Natural killer cell (primary cell): ENCODE data around the gene DCLRE1A. TPM values are rescaled to one million over a fixed set of nuclear protein-coding genes. Genes with fewer than 3 reads are reported as not detected.

ENCODE experiments used
- ATAC-seq, 3 donors: fragments of 150-1000 bp in 2 of 3; fragments of 200-7000 bp in 1 of 3; cut with Tn5 transposase; 1 replicate in 1 of 3; 2 replicates in 2 of 3; pipeline ENCODE4 v1.10.0; 2021; ENCODE audit warnings: mild to moderate bottlenecking in 2 of 3, moderate library complexity in 2 of 3
- DNase-seq, 2 donors: peaks; one replicate each; pipeline versions ENCODE4 v3.0.0 to v3.0.0-alpha.2; 2013 to 2021; ENCODE audit warnings: mixed read lengths in 1 of 2
- H3K27ac ChIP-seq: one replicate; pipeline ENCODE4 v1.5.1; 2013; ENCODE audit warnings: mild to moderate bottlenecking, low read length
- H3K27me3 ChIP-seq: one replicate; pipeline ENCODE4 v1.6.1; 2013; ENCODE audit warnings: low read length; ENCODE audit not compliant: control insufficient read depth, insufficient read depth
- H3K36me3 ChIP-seq: one replicate; pipeline ENCODE4 v1.6.1; 2013; ENCODE audit warnings: low read length; ENCODE audit not compliant: control insufficient read depth, insufficient read depth
- H3K4me1 ChIP-seq: one replicate; pipeline ENCODE4 v1.6.1; 2013; ENCODE audit warnings: low read length; ENCODE audit not compliant: control insufficient read depth, insufficient read depth
- H3K4me3 ChIP-seq: one replicate; pipeline ENCODE4 v1.5.1; 2013; ENCODE audit warnings: low read length
- H3K9me3 ChIP-seq: one replicate; pipeline ENCODE4 v1.6.1; 2013; ENCODE audit warnings: low read length; ENCODE audit not compliant: control insufficient read depth, insufficient read depth
- H3K27ac Mint-ChIP-seq, 2 donors: one replicate each; pipeline ENCODE4 v1.8.0; 2022; ENCODE audit warnings: mild to moderate bottlenecking in 2 of 2, mixed read lengths in 2 of 2, moderate library complexity in 1 of 2
- H3K27me3 Mint-ChIP-seq, 2 donors: one replicate each; pipeline ENCODE4 v1.8.0; 2022; ENCODE audit warnings: low read depth in 2 of 2, mixed read lengths in 2 of 2
- H3K36me3 Mint-ChIP-seq: one replicate; pipeline ENCODE4 v1.8.0; 2022; ENCODE audit warnings: mixed read lengths
- H3K4me1 Mint-ChIP-seq, 2 donors: one replicate each; pipeline ENCODE4 v1.8.0; 2022; ENCODE audit warnings: mixed read lengths in 2 of 2
- H3K4me3 Mint-ChIP-seq: one replicate; pipeline ENCODE4 v1.8.0; 2022; ENCODE audit warnings: mild to moderate bottlenecking, moderate library complexity, mixed read lengths
- H3K9me3 Mint-ChIP-seq, 2 donors: one replicate each; pipeline ENCODE4 v1.8.0; 2022; ENCODE audit warnings: mixed read lengths in 2 of 2
- WGBS: methylation state at CpG from one replicate; pipeline ENCODE4 v1.1.7; 2013; ENCODE audit warnings: missing lambda C conversion rate; ENCODE audit not compliant: insufficient coverage; 5-methylcytosine and 5-hydroxymethylcytosine counted together
- intact Hi-C: fragments of 100-400 bp; cut with micrococcal nuclease; formaldehyde crosslinking; loops from one replicate; pipeline ENCODE4 v1.14.2; 2022
- total RNA-seq, 4 donors: library from RNA; stranded (reverse); fragments of 120-200 nt in 1 of 4; gene quantifications; one replicate each; pipeline versions ENCODE4 v1.2.3 to v1.2.4, GENCODE V29; 2013 to 2022
- TF ChIP-seq, protein P1 (sequence below): fragments of 200-600 bp; IDR thresholded peaks from one replicate; pipeline ENCODE4 v1.8.0; 2022; ENCODE audit warnings: antibody characterized with exemption

DCLRE1A gene
- total RNA-seq, 3 donors from 2014 or later (not counting 1 experiment from before 2014, with no cell fraction given), result 4.4 to 5.9 (median 5.2) TPM

DNA sequence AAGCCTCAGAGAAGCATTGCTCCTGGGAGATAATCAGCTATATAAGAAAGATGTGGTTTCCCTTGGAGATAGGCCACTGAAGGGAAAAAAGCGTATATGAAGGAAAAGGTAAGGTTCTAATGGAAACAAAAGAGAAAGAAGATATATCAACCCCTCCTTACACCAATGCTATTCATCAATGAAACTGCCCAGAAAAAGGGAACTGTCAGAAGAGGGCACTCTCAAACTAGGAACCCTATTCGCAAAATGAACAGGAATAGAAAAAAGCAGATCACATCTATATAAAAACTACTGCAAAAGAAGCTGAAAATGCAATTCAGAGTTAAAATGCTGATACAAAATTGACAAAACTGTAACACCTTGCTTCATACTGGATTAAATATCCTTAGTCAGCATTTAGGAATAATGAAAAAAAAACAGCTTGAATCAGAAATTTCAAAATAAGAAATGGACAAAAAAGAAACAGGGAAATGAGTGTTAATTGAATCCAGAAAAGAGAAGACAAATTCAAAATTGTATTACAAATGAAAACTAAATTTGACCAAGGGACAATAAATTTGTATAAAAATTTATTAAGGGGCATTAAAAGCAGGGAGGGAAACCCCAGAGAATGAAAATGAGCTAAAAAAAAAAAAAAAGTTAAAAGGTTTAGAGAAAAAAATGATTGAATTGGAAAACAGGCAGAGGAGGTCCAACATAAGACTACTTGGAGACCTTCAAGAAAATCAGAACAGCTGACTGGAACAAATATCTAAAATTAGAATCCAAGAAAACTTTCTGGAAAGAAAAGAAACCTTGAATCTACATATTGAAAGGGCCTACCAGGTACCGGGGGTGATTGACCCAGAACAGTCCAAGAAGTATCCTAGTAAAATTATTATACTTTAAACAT lies 18.5 kb upstream of the DCLRE1A start:
- Mint-ChIP-seq H3K9me3 (peaks cover 0 to 6% of the 10 kb centered on the region in 2 donors), H3K4me3 (no peak overlapping the region), H3K27ac (no peak overlapping the region), H3K27me3 (no peaks in the 10 kb centered on the region), H3K36me3 (peaks cover 9% of the 10 kb centered on the region), H3K4me1 (peaks cover 21 to 33% of the 10 kb centered on the region in 2 donors)
- Histone ChIP-seq H3K27ac (no peak overlapping the region), H3K27me3 (no peaks in the 10 kb centered on the region), H3K9me3 (no peaks in the 10 kb centered on the region), H3K36me3 (peaks cover 3% of the 10 kb centered on the region), H3K4me3 (no peak overlapping the region), H3K4me1 (no peaks in the 10 kb centered on the region)
- TF ChIP-seq, protein P1, sequence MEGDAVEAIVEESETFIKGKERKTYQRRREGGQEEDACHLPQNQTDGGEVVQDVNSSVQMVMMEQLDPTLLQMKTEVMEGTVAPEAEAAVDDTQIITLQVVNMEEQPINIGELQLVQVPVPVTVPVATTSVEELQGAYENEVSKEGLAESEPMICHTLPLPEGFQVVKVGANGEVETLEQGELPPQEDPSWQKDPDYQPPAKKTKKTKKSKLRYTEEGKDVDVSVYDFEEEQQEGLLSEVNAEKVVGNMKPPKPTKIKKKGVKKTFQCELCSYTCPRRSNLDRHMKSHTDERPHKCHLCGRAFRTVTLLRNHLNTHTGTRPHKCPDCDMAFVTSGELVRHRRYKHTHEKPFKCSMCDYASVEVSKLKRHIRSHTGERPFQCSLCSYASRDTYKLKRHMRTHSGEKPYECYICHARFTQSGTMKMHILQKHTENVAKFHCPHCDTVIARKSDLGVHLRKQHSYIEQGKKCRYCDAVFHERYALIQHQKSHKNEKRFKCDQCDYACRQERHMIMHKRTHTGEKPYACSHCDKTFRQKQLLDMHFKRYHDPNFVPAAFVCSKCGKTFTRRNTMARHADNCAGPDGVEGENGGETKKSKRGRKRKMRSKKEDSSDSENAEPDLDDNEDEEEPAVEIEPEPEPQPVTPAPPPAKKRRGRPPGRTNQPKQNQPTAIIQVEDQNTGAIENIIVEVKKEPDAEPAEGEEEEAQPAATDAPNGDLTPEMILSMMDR, result no peak
- intact Hi-C loops, result no loop called here
- DNase-seq, result no peak
- 93% methylated on average over 2 of the region's 3 CpGs for WGBS
- ATAC-seq, result no peak

DNA sequence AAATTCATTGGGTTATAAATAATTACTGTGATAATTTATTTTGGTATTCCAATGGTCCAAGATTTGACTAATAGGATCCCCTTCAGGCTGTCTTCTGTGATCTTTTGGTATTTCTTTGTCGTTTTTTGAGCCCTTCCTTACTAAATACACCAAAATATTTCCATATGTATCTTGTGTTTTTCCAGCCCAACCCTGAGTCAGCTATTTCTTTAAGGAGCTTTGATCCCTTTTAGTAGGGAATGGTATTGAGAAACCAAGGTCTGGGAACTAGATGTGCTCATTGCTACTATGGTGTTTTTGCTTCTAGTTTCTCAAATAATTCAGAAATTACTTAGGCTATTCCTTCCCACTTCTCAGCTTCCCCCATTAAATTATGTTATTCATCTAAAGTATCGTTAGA lies 15.9 kb upstream of the DCLRE1A start:
- ATAC-seq (no peak), DNase-seq (no peak)
- Mint-ChIP-seq H3K27ac (no peak overlapping the region), H3K27me3 (no peaks in the 10 kb centered on the region), H3K4me3 (no peak overlapping the region), H3K4me1 (peaks cover 19 to 26% of the 10 kb centered on the region in 2 donors), H3K36me3 (peaks cover 9% of the 10 kb centered on the region), H3K9me3 (peaks cover 0 to 6% of the 10 kb centered on the region in 2 donors)
- WGBS, result 100% methylated on average over 1 of the region's 2 CpGs
- Histone ChIP-seq H3K4me3 (no peak overlapping the region), H3K27me3 (no peaks in the 10 kb centered on the region), H3K9me3 (no peaks in the 10 kb centered on the region), H3K27ac (no peak overlapping the region), H3K4me1 (no peaks in the 10 kb centered on the region), H3K36me3 (no peaks in the 10 kb centered on the region)
- TF ChIP-seq, protein P1, result no peak
- intact Hi-C loops, result no loop called here

DNA sequence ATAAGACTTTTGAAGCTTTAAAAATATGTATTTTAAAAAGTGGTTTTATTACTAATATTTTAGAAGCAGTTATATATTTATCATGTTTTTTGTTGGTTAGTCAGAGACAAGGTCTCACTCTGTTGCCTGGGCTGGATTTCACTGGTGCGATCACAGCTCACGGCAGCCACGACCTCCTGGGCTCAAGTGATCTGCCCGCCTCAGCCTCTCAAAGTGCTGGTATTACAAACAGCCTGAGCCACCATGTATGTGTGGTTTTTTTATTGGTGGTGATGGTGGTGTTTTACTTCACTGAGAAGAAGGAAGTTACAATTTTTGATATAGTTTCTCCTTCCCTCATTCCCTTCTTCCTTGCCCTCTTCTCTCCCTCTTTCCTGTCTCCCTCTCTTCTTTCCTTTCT lies 14.0 kb upstream of the DCLRE1A start:
- TF ChIP-seq, protein P1, result no peak
- ATAC-seq, result no peak
- peaks cover 18% of the 10 kb centered on the region for H3K36me3 Mint-ChIP-seq

More for the DNA sequence above, 14.0 kb upstream of the DCLRE1A start:
- intact Hi-C loops, result no loop called here
- Histone ChIP-seq H3K9me3 (no peaks in the 10 kb centered on the region), H3K27me3 (no peaks in the 10 kb centered on the region), H3K4me3 (no peak overlapping the region), H3K36me3 (no peaks in the 10 kb centered on the region), H3K4me1 (no peaks in the 10 kb centered on the region), H3K27ac (no peak overlapping the region)
- H3K4me3 Mint-ChIP-seq, result no peak overlapping the region
- peaks cover 0 to 6% of the 10 kb centered on the region in 2 donors for H3K9me3 Mint-ChIP-seq
- peaks cover 13 to 21% of the 10 kb centered on the region in 2 donors for H3K4me1 Mint-ChIP-seq
- no peaks in the 10 kb centered on the region for H3K27me3 Mint-ChIP-seq
- DNase-seq, result no peak
- H3K27ac Mint-ChIP-seq, result no peak overlapping the region
- WGBS, result 81% methylated on average over 4 of the region's 4 CpGs
